WTC11 (cell line): ENCODE data around the gene RTL1. TPM values are rescaled to one million over a fixed set of nuclear protein-coding genes. Genes with fewer than 3 reads are reported as not detected.
A peak's percentile ranks its signal among the peaks of the same experiment; 100 is the strongest.

Experiments used
- ATAC-seq: fragments of 200-7000 bp; cut with Tn5 transposase; 2 replicates; pipeline ENCODE4 v1.10.0; 2021; ENCODE audit warnings: mild to moderate bottlenecking, moderate library complexity
- CTCF ChIA-PET: fragments of 300-600 bp; sonication (Branson Sonifier 250); formaldehyde crosslinking; loops from one replicate; lab custom pipeline; 2021; ENCODE audit warnings: antibody characterized with exemption; lab: Charles Lee
- POLR2A ChIA-PET: fragments of 350-600 bp; sonication (Branson Sonifier 250); formaldehyde crosslinking; loops from one replicate; lab custom pipeline; 2021; ENCODE audit warnings: antibody characterized with exemption; lab: Charles Lee
- DNase-seq: peaks from one replicate; pipeline ENCODE4 v3.0.0; 2021; ENCODE audit warnings: low spot score
- H3K27ac Mint-ChIP-seq: 2 replicates; pipeline ENCODE4 v1.8.0; 2021; ENCODE audit warnings: mixed read lengths
- H3K27me3 Mint-ChIP-seq: 2 replicates; pipeline ENCODE4 v1.8.0; 2021; ENCODE audit warnings: low read depth, mild to moderate bottlenecking, moderate library complexity, mixed read lengths
- H3K36me3 Mint-ChIP-seq: 2 replicates; pipeline ENCODE4 v1.8.0; 2021; ENCODE audit warnings: mixed read lengths
- H3K4me1 Mint-ChIP-seq: 2 replicates; pipeline ENCODE4 v1.8.0; 2022; ENCODE audit warnings: mixed read lengths
- H3K4me3 Mint-ChIP-seq: 2 replicates; pipeline ENCODE4 v1.8.0; 2021; ENCODE audit warnings: mild to moderate bottlenecking, moderate library complexity, mixed read lengths
- H3K9me3 Mint-ChIP-seq: 2 replicates; pipeline ENCODE4 v1.8.0; 2021; ENCODE audit warnings: mixed read lengths
- CBFB ChIP-seq: sonication (generic); formaldehyde crosslinking; IDR thresholded peaks from 2 replicates; pipeline ENCODE4 v1.8.1; 2022; ENCODE audit warnings: mild to moderate bottlenecking, low read depth, missing genetic modification reagents
- E2F1 ChIP-seq: sonication (generic); formaldehyde crosslinking; IDR thresholded peaks from 2 replicates; pipeline ENCODE4 v1.8.0; 2022; ENCODE audit warnings: mild to moderate bottlenecking, missing genetic modification reagents
- E2F5 ChIP-seq: sonication (generic); formaldehyde crosslinking; IDR thresholded peaks from 2 replicates; pipeline ENCODE4 v1.8.1; 2022; ENCODE audit warnings: mild to moderate bottlenecking, moderate library complexity, missing genetic modification reagents
- EMX1 ChIP-seq: fragments of 250-450 bp; sonication (Bioruptor Pico); IDR thresholded peaks from 2 replicates; pipeline ENCODE4 v1.8.0; 2021; ENCODE audit warnings: mild to moderate bottlenecking
- GRHL2 ChIP-seq: fragments of 250-450 bp; sonication (Bioruptor Pico); IDR thresholded peaks from 2 replicates; pipeline ENCODE4 v1.8.0; 2022; ENCODE audit warnings: mild to moderate bottlenecking, moderate library complexity; ENCODE audit not compliant: insufficient replicate concordance, severe bottlenecking
- HMGA2 ChIP-seq: fragments of 250-450 bp; sonication (Bioruptor Pico); IDR thresholded peaks from 2 replicates; pipeline ENCODE4 v1.4.0; 2021; ENCODE audit warnings: mild to moderate bottlenecking, moderate library complexity
- MLX ChIP-seq: sonication (generic); formaldehyde crosslinking; IDR thresholded peaks from 2 replicates; pipeline ENCODE4 v1.8.1; 2023; ENCODE audit warnings: mild to moderate bottlenecking, missing genetic modification reagents, moderate library complexity
- MXD4 ChIP-seq: fragments of 250-450 bp; sonication (Bioruptor Pico); IDR thresholded peaks from 2 replicates; pipeline ENCODE4 v1.8.0; 2021; ENCODE audit warnings: mild to moderate bottlenecking, moderate library complexity, borderline replicate concordance
- NR1H2 ChIP-seq: sonication (generic); formaldehyde crosslinking; IDR thresholded peaks from 2 replicates; pipeline ENCODE4 v1.9.0; 2021; ENCODE audit warnings: mild to moderate bottlenecking, moderate library complexity, missing genetic modification reagents
- NR2C2 ChIP-seq: sonication (generic); formaldehyde crosslinking; IDR thresholded peaks from 2 replicates; pipeline ENCODE4 v1.8.0; 2022; ENCODE audit warnings: mild to moderate bottlenecking, missing genetic modification reagents
- SMAD4 ChIP-seq: sonication (generic); formaldehyde crosslinking; IDR thresholded peaks from 2 replicates; pipeline ENCODE4 v1.8.0; 2022; ENCODE audit warnings: mild to moderate bottlenecking, missing genetic modification reagents
- SOX15 ChIP-seq: fragments of 250-450 bp; sonication (Bioruptor Pico); IDR thresholded peaks from 2 replicates; pipeline ENCODE4 v1.9.0; 2021; ENCODE audit warnings: mild to moderate bottlenecking
- TCF7 ChIP-seq: sonication (generic); formaldehyde crosslinking; IDR thresholded peaks from 2 replicates; pipeline ENCODE4 v1.8.0; 2022; ENCODE audit warnings: mild to moderate bottlenecking, low read depth, missing genetic modification reagents, moderate library complexity
- TEAD4 ChIP-seq: sonication (generic); formaldehyde crosslinking; IDR thresholded peaks from 2 replicates; pipeline ENCODE4 v1.8.0; 2022; ENCODE audit warnings: mild to moderate bottlenecking, missing genetic modification reagents
- ZBTB21 ChIP-seq: sonication (generic); formaldehyde crosslinking; IDR thresholded peaks from 2 replicates; pipeline ENCODE4 v1.8.1; 2023; ENCODE audit warnings: mild to moderate bottlenecking, missing genetic modification reagents, borderline replicate concordance
- ZBTB43 ChIP-seq: sonication (generic); formaldehyde crosslinking; IDR thresholded peaks from 2 replicates; pipeline ENCODE4 v1.8.1; 2023; ENCODE audit warnings: mild to moderate bottlenecking, missing genetic modification reagents
- ZMAT4 ChIP-seq: fragments of 250-450 bp; sonication (Bioruptor Pico); IDR thresholded peaks from 2 replicates; pipeline ENCODE4 v1.9.0; 2021; ENCODE audit warnings: mild to moderate bottlenecking
- ZNF121 ChIP-seq: sonication (generic); formaldehyde crosslinking; IDR thresholded peaks from 2 replicates; pipeline ENCODE4 v1.8.0; 2023; ENCODE audit warnings: missing genetic modification reagents
- ZNF232 ChIP-seq: sonication (generic); formaldehyde crosslinking; IDR thresholded peaks from 2 replicates; pipeline ENCODE4 v1.8.0; 2022; ENCODE audit warnings: mild to moderate bottlenecking, missing genetic modification reagents
- ZNF317 ChIP-seq: sonication (generic); formaldehyde crosslinking; IDR thresholded peaks from 2 replicates; pipeline ENCODE4 v1.8.1; 2023; ENCODE audit warnings: low read depth, mild to moderate bottlenecking, moderate library complexity, missing genetic modification reagents, borderline replicate concordance
- ZNF423 ChIP-seq: fragments of 250-450 bp; sonication (Bioruptor Pico); IDR thresholded peaks from 2 replicates; pipeline ENCODE4 v2.1.2; 2022; ENCODE audit warnings: mild to moderate bottlenecking, moderate library complexity
- ZNF671 ChIP-seq: fragments of 250-450 bp; sonication (Bioruptor Pico); IDR thresholded peaks from 2 replicates; pipeline ENCODE4 v1.8.0; 2021; ENCODE audit warnings: mild to moderate bottlenecking
- ZSCAN18 ChIP-seq: fragments of 250-450 bp; sonication (Bioruptor Pico); IDR thresholded peaks from 2 replicates; pipeline ENCODE4 v2.1.2; 2022; ENCODE audit warnings: mild to moderate bottlenecking, moderate library complexity
- total RNA-seq: library from RNA; stranded (reverse); gene quantifications from 3 replicates; pipeline ENCODE4 v1.2.3, GENCODE V29; 2021

The RTL1 gene
- total RNA-seq, 1 experiment from 2014 or later: 0.07 TPM

- Mint-ChIP-seq H3K4me3 (peak overlapping the region; percentile 31), H3K27ac (peak overlapping the region; percentile 64; the same call in 1 of the 2 replicates), H3K9me3 (0 out of 2 replicates have a peak, but pooled peaks cover 7% of the 10 kb centered on the region), H3K36me3 (peaks cover 24% of the 10 kb centered on the region), H3K27me3 (peaks cover 64% of the 10 kb centered on the region), H3K4me1 (peaks cover 54% of the 10 kb centered on the region)
- no peak for TF ChIP-seq ZSCAN18 (CRISPR knock-in tag)
- no peak for TF ChIP-seq MLX (CRISPR knock-in tag)
- TF ChIP-seq CBFB (CRISPR knock-in tag): no peak
- no peak for TF ChIP-seq ZNF121 (CRISPR knock-in tag)
- DNase-seq (peak; percentile 44), ATAC-seq (peak; percentile 40)
- CTCF ChIA-PET: interaction anchor here (0.8 to 5.1 kb wide), 8 partner anchors 17 to 333 kb away, joined by 3 to 35 read pairs (median 4); no protein-coding TSS in a partner anchor
- POLR2A ChIA-PET: no interaction called here
Observed at GRCh38 chr14:100902295-100903133, 1.0 kb downstream of the RTL1 start.

- no peak for ATAC-seq
- 0 out of 2 replicates have a peak, but pooled peaks cover 7% of the 10 kb centered on the region for H3K9me3 Mint-ChIP-seq
- H3K4me3 Mint-ChIP-seq: no peak overlapping the region
- H3K27me3 Mint-ChIP-seq: peaks cover 64% of the 10 kb centered on the region
- TF ChIP-seq E2F5 (CRISPR knock-in tag) (no peak), TCF7 (no peak), ZMAT4 (CRISPR knock-in tag) (no peak), E2F1 (no peak), SMAD4 (no peak), ZBTB43 (CRISPR knock-in tag) (no peak), EMX1 (CRISPR knock-in tag) (no peak), HMGA2 (CRISPR knock-in tag) (no peak), NR1H2 (no peak), ZBTB21 (CRISPR knock-in tag) (no peak), MXD4 (CRISPR knock-in tag) (no peak), SOX15 (CRISPR knock-in tag) (no peak), ZNF317 (CRISPR knock-in tag) (no peak), NR2C2 (no peak), ZNF423 (CRISPR knock-in tag) (no peak), TEAD4 (no peak), ZNF232 (CRISPR knock-in tag) (no peak), GRHL2 (CRISPR knock-in tag) (no peak), ZNF671 (no peak)
- CTCF ChIA-PET: interaction anchor here (0.7 to 5.1 kb wide), 11 partner anchors 14 to 727 kb away, joined by 3 to 35 read pairs (median 4); no protein-coding TSS in a partner anchor
- H3K27ac Mint-ChIP-seq: no peak overlapping the region
- peak; percentile 5 for DNase-seq
- POLR2A ChIA-PET: no interaction called here
- H3K36me3 Mint-ChIP-seq: peaks cover 19% of the 10 kb centered on the region
- H3K4me1 Mint-ChIP-seq: peaks cover 59% of the 10 kb centered on the region
Observed at GRCh38 chr14:100901391-100902183, 1.9 kb downstream of the RTL1 start.
